Stimulated activated CD4-positive, alpha-beta T cell treated with anti-CD3 and anti-CD28 coated beads, TNF-alpha, amount 100 ng/mL, for 24 hours (primary cell): ENCODE measurements around the gene SLC24A1.
"Not testable (repeated sequence)": the region's sequence is repeated elsewhere in the genome, so short reads cannot be mapped to it uniquely, and the experiment has no call there.

Experiments
- DNase-seq, 3 experiments: peaks; one replicate each; pipeline ENCODE4 v3.0.0-alpha.2; 2020; ENCODE audit warnings: low read depth in 3 of 3

The SLC24A1 gene

DNA sequence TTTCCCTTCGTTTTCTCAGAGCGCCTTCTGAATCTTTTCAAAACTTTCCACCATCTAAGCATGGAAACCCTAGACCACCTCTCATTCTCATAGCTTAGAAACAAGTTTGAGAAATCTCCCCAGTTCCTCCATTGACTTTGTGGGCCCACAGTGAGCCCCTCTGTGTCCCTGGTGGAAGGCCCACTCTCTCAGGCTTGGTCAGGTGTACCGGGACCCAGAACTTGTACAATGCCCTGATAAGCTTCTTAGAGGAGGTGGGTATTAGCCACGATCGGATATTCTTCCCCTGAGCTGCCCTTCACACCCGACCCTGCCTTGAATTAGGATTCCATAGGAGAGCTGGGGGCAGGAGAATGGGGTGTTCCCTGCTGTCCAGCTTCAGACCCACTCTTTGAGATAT is at the start of gene SLC24A1:
SLC24A1 (plus strand) TSS at position 301 of the 400 bp plus-strand sequence. CDS start 2,143 bp downstream, outside the sequence.
- DNase-seq, result no peak

DNA sequence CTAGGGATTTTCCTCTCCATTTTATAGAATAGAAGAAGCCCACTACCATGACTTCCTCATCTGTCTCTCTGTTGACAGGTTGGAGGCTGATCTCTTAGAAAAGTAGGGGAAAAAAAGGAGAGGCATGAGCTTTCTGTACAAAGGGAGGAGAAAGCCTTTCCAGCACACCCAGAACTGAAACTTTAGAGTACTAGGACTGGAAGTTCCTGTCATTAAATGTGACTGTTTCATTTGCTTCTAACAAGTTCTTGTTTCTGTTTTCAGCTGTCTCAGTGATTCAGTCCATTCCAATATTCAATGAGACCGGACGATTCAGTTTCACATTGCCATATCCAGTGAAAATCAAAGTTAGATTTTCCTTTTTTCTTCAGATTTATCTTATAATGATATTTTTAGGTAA is 49.8 kb upstream of the SLC24A1 start:
- DNase-seq, result no peak

DNA sequence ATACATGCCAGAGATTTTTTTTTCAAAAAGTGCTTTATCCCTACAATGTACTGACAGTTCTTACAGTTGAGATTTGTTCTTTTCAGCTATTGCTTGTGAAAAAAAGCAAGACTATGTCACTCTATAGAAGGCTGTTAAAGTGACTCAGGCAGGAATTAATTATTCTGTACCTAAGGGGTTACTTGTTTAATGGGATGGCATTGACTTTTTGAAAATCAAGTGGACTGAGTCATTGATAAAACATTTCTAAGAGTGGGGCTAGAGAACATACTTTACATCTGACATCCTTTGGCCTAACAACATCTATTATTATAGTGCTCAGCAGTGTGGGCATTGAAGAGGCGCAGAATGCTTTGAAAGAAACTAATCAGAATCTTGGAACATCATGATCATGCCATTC is 45.1 kb upstream of the SLC24A1 start:
- no peak for DNase-seq

DNA sequence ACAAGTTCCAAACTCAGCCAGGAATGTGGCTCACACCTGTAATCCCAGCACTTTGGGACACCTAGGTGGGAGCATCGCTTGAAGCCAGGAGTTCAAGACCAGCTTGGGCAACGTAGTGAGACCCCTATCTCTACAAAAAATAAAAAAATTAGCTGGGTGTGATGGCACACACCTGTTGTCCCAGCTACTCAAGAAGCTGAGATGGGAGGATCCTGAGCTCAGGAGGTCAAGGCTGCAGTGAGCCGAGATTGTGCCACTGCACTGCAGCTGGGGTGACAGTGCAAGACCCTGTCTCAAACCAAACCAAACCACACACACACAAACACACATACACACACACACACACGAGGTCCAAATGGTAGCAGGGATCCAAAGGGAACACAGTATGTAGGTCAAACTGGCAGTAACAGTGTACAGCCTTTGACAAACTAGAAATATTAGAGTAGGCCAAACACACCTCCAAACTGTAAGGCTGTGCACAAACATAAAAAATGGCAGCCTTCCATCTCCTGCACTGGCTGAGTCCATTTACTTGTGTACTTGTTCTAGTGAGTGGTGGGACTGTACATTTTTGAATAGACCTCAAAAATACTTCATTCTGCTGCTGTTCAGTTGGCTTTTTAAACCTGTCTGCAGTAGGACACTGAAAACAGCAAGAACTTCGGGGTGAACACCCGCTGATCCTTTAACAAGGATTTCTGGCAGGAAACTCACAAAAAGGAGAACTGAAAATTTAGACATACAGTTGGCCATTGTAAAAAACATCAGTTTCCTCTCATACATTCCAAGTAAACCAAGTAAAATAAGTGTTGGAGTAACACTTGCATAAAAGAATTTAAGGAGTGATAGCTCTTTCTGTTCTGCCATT is 44.4 kb upstream of the SLC24A1 start:
- DNase-seq, result no peak

DNA sequence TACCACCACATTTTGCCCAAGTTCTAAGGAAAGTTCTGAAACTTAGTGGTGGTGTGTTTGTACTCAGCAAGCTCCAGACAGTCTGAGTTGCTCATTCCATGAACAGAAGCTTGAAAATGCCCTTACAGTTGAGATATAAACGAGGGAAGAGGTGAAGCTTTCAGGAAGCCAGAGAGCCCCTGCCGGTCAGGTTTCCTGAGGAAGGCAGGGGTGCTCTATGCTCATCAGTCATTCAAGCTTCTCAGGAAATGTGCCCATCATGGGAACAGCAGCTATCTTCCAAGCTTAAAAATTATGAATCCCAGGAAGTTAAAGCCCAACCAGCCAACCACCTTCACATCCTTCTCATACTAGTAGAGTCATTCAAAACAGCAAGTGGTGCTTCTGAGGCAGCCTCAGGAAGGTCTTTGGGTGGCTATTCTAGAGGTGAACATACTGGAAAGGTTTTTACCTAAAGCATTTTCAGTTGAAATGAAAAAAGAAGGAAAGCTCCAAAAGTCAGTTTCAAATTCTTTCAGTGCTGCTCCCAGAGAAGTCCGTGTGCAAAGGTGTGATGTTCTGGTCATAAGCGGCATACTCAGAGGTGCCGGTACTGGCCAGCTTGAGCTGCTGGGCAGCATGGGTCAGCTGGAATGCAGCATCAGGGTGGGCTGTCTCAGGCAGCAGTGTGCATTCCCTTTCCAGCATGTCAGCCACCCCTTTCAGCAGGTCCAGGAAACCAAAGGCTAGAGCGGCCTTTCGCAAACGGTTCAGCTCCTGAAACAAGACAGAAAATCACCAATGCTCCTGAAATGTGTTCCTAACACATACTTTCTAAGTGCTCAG is 42.6 kb upstream of the SLC24A1 start:
- DNase-seq, result no peak

DNA sequence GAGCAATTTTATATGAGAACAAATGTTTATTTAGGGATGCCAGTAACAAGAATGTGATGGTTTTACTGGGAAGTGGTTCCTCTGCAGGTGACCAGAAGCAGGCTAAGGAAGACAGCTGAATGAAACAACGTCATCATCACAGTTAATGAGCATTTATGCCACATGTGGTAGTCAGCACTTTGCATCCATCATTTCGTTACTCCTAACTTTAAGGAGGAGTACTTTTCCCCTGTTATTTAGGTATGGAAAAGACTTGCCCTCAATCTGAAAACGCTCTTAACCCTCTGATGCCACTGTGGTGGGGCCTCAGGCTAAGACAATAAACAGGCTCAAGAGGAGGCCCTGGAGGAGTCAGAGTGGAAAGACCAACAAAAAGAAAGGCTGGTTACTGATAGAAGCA is 42.0 kb upstream of the SLC24A1 start:
- DNase-seq, result no peak

DNA sequence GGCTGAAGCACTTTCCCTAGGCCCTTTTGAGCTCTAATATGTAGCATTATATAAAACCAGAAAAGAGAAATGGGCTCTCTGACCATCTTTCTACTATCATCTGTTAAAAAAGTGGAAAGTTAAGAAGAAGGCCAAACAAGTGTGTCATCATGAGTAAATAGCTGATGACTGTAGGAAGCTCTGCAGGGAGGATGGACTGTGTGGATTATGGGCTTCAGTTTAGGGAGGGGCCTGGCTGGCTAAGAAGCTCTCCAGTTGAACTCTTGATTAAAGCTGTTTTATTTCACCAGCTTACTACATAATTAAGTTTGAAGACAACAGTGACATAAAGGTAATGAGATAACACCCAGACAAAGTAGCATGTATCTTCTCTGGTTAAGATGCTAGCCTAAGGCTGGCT is 41.5 kb upstream of the SLC24A1 start:
- no peak for DNase-seq

DNA sequence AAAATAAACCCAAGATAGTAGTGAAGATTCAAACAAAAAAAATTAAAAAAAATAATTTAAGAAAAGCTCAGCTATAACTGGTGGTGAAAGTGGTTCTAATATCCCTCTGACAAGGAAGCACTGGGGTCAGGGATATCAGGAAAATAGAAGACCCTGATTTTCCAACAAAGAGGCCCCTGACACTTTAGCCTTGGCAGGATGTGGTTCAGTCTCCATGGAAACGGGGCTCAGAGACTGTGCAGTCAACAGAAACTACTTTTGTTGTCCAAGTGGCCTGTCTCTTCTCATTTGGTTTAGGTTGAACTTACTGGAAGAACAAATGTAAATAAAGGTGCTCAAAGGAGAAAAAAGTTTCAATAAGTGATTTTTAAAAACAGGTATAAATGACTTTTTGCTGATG is 38.0 kb upstream of the SLC24A1 start:
- DNase-seq, result peak in 2 of 3 experiments; percentile 4 to 5

DNA sequence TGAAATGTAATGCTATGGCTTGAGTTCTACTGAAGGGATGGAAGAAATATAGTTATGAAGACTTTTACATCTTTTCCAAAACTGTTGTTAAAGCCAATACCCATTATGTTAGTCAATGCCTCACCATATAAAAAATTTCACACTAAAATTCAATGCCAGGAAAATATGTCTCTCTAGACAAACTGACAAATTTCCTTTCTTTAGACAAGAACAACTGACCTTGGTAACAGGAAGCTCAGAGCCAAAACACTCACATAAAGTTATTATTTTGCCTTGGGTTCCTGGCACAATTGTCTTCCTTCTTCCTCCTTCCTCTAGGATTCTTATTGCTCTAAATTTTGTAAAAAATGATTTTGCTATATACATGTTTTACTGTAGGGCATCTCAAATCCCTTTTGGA is 37.5 kb upstream of the SLC24A1 start:
- no peak for DNase-seq

DNA sequence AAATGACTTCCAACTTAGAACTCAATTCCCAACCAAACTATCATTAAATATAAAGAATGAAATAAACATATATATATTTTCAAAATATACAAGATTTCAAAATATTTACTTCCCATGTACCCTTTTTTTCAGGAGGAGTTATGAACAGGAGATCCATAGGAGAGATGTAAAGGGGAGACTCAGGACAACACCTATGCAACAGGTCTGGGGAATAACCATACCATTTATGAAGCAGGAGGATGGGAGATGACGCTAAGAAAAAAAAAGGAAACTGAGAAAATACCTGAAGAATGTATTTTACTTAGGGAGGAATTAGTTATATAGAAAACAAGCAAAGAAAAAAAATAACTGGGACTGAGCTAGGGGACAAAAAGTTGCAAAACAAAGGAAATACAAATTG is 34.6 kb upstream of the SLC24A1 start:
- DNase-seq, result no peak

DNA sequence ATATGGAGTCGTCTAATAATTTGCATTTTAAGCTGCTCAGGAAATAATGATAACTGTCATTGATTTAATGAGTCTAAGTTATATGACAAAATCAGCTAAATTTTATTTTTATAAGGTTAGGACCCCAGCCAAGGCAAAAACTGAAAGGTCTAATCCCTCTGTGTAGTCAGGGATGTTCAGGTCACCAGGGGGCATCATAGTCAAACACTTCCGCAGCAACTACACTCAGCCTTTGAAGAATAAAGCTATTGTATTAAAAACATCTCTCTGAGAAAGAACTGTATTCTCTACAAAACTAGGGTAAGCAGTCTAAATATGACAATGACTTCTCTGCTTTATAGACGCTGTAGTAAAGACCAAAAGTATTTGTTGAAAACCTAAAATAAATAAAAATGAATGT is 25.8 kb upstream of the SLC24A1 start:
- DNase-seq, result no peak

DNA sequence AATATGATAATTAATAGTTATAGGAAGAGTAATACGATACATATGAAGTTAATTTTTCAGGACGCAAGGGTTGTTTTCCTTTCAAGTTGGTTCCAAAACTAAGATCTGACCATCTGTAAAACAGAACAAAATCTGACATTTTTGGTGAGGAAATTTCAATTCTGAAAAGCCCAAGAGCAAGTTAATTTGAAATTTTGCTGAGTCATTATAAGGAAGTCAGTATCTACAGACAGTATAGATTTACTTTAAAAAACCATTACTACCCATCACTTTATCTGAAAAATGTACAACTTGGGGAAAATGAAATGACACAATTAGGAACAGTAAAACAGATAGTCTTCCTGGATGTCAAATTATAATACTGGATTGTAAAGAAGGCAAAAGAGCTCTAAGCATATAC is 23.3 kb upstream of the SLC24A1 start:
- no peak for DNase-seq

DNA sequence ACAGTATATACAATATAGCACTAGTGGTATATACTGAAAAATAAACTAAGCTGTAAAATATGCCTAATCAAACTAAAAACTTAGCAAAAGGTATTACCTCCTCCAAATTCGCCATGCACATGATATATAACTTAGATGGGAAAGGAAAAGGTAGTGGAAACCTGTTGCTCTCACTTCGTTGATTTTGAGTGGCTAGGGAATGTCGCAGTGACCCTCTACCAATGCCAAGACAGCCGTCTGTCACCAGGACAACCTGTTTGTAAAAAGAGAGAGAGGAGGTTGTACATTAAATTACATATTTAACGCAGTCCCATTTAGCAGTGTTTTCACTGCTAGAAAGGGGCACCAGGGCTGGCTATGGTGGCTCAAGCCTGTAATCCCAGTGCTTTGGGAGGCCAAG is 22.1 kb upstream of the SLC24A1 start:
- no peak for DNase-seq

DNA sequence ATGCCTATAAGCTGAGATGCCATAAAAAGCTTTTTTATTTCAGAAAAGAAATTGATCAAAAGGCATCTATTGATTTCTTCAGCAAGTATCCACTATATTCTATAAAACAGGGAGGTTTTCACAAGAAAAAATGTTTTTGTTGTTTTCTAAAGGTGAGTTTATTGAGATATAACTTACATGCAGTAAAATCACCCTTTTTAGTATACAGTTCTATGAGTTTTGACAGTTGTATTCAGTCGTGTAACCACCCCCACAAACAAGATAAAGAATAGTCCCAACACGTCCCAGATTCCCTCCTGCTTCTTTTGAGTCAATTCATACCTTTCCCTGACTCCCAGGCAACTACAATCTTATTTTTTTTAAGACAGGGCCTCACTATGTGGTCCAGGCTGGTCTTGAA is 18.6 kb upstream of the SLC24A1 start:
- no peak for DNase-seq

DNA sequence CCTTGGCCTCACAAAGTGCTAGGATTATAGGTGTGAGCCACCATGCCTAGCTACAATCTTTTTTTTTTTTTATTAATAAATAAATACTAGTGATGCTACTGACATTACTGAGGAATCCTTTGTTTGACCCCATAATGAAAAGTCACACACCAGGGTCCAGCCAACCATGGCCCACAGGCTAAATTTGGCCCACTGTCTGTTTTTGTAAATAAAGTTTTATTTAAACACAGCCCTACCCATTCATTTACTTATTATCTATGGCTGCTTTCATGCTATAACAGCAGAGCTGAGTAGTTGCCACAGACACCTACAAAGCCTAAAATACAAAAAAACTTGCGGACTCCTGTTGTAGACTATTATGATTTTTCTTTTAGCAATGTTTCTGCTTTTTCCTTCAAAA is 18.2 kb upstream of the SLC24A1 start:
- no peak for DNase-seq

DNA sequence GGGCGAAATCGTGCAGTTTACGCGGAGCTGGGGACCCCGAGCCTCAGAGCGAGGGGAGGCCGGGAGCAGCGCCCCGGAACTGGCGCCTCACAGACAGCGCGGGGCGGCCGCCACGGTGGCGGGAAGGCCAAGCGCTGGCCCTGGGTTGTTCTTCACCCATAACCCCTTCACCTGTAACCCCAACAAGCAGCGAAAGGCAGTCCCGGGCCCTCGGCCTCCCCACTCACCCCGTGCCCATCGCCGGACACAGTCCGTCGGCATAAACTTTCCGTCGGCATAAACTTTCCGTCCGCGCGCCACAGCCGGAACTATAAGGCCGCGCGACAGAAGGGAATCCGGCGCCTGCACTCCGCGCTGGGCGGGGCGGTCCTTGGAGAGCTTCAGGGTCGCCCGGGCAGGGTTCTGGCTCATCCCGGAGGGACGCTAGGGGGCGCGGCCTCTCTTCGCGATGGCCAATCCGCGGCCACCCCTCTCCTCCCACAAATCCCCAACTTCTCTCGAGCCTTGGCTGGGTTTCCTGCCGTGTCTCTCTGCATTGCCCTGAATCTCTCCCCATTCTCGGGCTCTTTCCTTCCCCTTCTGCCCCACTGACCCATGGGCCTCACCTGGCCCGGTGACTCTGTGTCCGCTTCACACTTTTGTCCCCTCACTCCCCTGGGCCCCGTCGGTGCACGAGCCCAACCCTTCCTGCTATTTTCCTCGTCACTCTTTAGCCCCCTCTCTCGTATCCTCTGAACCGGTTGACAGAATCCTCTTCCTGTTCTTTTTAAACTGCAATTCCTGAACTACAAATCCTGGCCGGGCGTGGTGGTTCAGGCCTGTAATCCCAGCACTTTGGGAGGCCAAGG is 10.6 kb upstream of the SLC24A1 start, which contains the start of gene INTS14:
INTS14 (minus strand) TSS at position 261 of the 848 bp plus-strand sequence. CDS start 3,751 bp downstream, outside the sequence.
- DNase-seq, result peak; percentile 89 to 98 (median 97)

DNA sequence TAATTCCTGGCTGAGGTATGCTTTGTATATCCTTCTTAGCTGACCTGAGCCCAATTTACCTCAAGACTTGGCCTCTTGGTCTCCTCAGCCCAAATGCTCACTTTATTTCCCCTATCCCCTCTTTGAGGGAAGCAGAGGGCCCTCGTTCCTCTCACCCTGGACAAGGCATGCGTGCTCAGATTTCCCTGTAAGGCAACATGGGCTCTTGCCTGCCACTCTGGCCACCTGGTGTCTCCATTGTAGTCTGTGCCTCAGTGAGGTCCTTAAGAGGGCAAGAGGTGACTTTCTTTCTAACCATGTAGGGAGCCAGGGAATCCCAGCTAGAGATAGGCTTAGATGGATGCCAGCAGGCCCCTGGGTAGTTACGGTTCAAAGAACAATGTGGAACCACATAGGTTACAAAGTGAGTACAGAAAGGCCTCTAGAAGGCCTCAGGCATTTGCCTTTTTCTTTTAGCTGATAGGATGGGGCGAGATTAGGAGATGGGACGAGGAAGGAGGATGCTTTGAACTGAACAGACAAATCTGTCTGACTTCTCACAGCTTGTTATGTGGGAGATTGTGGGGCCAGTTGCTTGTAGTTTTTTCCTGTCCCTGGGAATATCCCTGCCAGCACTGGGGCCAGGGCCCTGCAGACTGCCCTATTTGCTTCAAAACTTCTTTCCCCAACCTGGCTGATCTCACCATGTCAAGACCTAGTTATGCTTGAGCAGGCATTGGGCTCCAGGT is 9.7 kb upstream of the SLC24A1 start:
- DNase-seq, result no peak

DNA sequence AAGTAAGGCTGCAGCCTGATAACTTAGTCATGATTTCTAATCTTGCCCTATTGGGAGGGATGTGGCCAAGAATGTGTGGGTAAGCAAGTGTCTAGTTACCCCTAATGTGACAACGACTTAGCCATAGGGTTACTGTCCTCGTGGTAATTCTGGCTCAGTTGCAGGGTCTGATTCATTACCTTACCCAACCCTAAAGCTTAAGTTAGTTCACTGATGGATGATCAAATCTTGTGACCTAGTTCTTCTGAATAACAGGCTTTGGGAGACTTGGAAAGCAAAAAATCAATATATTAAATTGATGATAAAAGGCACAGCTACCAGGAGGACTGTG is 9.2 kb upstream of the SLC24A1 start:
- no peak for DNase-seq

DNA sequence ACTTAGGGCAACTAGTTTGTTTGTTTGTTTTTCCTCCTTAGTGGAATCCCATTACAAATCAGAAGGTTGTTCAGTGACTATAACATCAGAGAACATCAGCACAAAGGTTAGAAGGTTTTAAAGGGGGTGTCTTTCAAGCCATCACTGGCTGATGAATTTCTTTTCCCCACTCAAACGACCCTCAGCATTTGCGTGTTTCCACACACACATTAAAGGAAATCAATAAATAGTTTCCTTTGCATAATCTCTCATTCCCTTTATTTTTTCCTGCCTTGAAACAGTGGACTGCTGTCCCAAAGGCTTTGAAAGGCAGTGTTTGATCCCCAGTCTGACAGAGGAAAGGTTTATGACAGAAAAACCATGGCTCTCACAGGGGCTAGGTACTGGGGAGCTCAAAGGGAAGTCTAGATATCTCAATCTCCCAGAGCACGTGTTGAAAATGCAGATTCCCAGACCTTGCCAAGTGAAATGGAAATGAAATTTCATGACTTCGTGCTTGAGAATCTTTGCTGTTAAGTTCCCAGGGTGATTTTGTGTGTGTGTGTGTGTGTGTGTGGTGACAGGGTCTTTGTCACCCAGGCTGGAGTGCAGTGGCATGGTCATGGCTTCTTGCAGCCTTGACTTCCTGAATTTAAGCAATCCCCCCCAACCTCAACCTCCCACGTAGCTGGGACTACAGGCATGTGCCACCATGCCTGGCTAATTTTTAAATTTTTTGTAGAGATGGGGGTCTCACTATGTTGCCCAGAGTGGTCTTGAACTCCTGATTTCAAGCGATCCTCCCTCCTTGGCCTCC is 8.6 kb upstream of the SLC24A1 start:
- DNase-seq, result no peak

DNA sequence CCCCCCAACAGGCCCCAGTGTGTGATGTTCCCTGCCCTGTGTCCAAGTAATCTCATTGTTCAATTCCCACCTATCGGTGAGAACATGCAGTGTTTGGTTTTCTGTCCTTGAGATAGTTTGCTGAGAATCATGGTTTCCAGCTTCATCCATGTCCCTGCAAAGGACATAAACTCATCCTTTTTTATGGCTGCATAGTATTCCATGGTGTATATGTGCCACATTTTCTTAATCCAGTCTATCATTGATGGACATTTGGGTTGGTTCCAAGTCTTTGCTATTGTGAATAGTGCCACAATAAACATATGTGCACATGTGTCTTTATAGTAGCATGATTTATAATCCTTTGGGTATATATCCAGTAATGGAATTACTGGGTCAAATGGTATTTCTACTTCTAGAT is 5.9 kb upstream of the SLC24A1 start:
- DNase-seq, result not testable (repeated sequence)
